GM10266 (cell line): ENCODE results near the gene PTPRT.

ENCODE experiments used
- DNase-seq: peaks from one replicate; pipeline ENCODE4 v3.0.0; 2012; ENCODE audit errors: extremely low spot score
- TF ChIP-seq, protein P1 (sequence below): IDR thresholded peaks from 2 replicates; pipeline ENCODE4 v1.5.1; 2012; ENCODE audit warnings: mild to moderate bottlenecking, low read depth; ENCODE audit not compliant: control insufficient read depth, insufficient read depth; ENCODE audit errors: missing control alignments

Gene PTPRT

DNA sequence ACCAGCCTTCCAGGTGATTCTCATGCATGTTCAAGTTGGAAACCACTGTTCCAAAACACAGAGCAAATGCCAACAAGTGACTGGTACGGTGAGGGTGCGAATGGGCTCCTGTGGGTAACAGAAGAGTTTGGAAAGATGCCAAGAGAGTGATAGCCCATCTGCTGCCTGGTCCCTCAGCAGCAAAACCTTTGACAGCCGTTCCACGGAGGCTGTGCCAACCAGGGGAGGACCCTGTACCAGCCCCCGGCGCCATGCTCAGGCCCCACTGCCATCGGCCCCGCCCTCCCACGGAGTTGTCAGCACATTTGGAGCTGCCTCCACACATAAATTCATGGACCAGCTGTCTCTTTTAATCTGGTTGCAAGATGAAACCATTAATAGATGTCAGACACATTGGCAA is 4.4 kb upstream of the PTPRT start:
- DNase-seq = no peak
- TF ChIP-seq, protein P1, sequence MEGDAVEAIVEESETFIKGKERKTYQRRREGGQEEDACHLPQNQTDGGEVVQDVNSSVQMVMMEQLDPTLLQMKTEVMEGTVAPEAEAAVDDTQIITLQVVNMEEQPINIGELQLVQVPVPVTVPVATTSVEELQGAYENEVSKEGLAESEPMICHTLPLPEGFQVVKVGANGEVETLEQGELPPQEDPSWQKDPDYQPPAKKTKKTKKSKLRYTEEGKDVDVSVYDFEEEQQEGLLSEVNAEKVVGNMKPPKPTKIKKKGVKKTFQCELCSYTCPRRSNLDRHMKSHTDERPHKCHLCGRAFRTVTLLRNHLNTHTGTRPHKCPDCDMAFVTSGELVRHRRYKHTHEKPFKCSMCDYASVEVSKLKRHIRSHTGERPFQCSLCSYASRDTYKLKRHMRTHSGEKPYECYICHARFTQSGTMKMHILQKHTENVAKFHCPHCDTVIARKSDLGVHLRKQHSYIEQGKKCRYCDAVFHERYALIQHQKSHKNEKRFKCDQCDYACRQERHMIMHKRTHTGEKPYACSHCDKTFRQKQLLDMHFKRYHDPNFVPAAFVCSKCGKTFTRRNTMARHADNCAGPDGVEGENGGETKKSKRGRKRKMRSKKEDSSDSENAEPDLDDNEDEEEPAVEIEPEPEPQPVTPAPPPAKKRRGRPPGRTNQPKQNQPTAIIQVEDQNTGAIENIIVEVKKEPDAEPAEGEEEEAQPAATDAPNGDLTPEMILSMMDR = no peak

DNA sequence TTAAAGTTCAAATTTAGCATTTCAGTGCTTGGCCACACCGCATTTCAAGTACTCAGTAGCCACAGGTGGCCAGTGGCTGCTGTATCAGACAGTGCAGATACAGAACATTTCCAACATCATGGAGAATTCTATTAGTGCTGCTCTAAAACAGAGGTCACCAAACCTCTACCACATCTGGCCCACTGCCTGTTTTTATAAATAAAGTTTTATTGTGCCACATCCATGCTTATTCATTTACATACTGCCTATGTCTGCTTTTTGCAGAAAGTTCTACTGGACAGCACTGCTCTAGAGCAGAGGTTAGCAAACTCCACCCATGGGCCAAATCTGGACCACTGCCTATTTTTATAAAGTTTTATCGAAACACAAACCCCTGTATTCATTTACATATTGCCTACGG is 3.7 kb upstream of the PTPRT start:
- DNase-seq = no peak
- TF ChIP-seq, protein P1 = no peak

DNA sequence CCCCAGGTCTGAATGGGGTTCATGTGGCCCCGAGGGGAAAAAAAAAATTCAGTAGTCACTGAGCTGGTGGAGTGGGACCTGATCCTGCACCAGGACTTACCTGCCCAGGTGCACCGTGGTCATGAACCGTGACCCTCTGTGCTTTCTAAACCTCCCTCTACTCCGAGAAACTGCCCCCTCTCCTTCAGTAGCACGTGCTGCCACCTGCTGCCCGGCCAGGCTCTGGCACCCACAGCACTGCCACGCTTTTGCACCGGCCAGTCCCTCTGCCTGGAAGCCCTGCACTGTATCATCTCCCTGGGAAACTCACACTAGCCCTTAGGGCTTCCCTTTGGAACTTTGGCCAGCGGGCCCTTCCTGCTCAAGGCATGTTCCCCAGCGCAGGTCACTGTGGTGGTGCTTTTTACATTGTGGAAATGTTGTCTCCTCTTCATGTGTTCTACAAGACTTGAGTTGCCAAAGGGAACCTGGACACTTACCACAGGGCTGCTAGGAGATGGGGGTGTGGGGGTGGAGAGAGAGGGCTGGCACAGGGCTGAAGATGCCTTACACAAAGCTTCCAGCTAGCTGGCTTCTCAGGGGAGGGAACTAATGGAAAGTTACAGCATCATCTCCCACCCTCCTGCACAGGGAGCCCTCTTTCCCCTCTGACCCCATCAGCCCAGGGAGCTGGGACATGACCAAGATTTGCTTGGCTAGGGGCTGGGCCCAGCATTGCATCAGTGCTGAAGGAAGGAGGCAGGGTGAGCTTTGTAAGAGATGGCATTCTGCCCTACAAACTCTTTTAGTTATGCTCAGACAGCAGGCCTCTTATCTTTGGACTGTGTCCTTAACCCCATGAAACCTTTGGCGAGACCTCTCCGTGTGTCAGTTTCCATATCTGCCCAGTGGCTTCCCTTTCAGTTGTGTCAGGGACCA is 2.5 kb upstream of the PTPRT start:
- DNase-seq = peak; percentile 47
- TF ChIP-seq, protein P1 = peak; percentile 50

DNA sequence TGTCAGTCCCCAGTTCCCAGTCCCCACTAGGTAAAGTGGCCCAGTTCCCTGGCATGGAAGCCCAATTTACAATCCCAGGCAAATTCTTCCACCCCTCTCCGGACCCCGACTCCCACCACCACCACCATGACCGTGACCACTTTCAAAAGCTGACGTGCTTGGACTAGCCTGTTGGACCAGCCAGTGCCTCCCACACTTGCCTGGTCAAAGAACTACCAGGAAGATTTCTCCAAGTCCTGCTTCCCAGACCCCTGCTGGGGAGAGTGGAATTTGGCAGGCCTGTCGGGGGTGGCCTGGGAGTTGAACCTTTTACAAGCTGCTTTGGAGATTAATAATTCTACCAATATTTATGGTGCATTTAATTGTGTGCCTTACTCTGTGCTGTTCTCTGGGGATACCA is 1.4 kb upstream of the PTPRT start:
- peak; percentile 34 for DNase-seq
- TF ChIP-seq, protein P1 = no peak

DNA sequence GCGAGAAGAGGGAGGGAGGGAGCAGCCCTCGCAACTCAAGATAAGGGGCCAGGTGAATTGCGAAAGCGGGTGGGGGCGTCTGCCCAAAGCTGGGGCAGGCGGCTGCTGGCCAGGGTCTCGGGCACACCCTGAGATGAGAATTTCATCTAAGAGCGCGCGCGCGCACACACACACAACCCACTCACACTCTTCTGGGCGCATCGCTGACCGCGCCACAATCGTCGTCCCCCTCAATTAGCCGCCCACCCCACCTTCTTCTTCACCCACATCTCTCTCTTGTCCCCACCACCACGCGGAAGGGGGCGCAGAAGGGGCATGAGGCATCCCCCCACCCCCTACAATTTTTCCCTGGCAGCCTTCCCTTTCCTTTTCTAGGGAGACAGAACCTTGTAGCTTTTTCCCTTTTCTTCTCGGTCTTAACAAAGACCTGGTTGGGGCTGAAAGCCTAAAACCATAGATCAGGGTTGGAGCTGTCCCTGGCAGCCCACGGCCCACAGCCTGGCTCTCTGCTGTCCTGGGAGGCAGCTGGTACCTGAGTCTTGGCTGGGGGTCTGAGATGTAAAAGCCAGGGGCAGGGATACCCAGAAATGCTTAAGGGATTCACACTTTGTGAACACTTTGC is 737 bp upstream of the PTPRT start:
- DNase-seq = no peak
- TF ChIP-seq, protein P1 = no peak

DNA sequence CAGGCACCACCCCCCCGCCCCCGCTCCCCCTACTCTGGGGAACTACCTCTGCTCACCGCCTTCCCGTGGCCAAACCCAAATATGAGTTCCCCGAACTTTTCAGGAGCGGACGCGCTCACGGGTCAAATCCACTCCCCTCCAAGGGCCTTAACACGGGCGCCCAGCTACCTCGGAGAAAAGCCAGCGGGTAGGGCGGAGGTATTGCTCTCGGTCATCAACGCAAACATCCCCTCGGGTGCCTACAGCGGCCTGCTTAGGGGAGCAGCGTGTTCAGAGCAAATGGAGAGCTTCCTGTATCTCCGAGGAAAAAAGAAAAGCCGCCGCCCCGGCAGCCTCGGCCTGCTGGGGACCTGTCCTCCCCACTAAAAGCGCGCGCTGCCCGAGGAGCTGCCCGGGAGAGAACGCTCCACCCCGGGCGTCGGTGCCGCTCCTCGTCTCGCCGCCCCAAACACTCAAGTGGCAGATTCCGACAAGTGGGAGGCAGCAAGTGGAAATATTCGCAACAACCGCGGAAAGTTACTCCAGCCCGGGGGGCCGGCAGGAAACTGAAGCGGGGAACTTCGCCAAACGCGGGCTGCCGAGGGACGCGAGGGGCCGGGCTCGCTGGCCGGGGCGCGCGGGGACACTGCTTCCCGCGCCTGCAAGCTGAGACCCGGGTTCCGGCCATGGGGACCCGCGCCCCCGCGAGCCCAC is 699 bp downstream of the PTPRT start:
- no peak for DNase-seq

More for the DNA sequence above, 699 bp downstream of the PTPRT start:
- TF ChIP-seq, protein P1 = no peak
